Measurements from ENCODE around the gene HCFC2.
"Not testable (repeated sequence)": the region's sequence is repeated elsewhere in the genome, so short reads cannot be mapped to it uniquely, and the experiment has no call there.

Gene HCFC2

GRCh38 chr12:104064031-104064841, at the start of gene HCFC2:
HCFC2 (plus strand) TSS chr12:104064531; CDS start chr12:104064561, 30 bp downstream.
- Histone ChIP-seq H3K4me1 (ENCODE audit: insufficient read depth, low read length) (peaks cover 12% of the 10 kb centered on the region), H3K27me3 (ENCODE audit: insufficient read depth, low read length) (no peaks in the 10 kb centered on the region), H3K4me3 (ENCODE audit: low read length) (peak within 1 kb of the TSS; percentile 97), H3K9me3 (ENCODE audit: low read length) (no peaks in the 10 kb centered on the region), H3K36me3 (ENCODE audit: insufficient read depth, low read length) (peaks cover 11% of the 10 kb centered on the region), H2AFZ (ENCODE audit: low read depth, low read length) (peak within 1 kb of the TSS; percentile 99)

GRCh38 chr12:104021862-104022261, 42.5 kb upstream of the HCFC2 start:
- not testable (repeated sequence) for H3K9me3 ChIP-seq (ENCODE audit: low read length); H2AFZ ChIP-seq (ENCODE audit: low read depth, low read length); H3K36me3 ChIP-seq (ENCODE audit: insufficient read depth, low read length); H3K27me3 ChIP-seq (ENCODE audit: insufficient read depth, low read length); H3K4me1 ChIP-seq (ENCODE audit: insufficient read depth, low read length); H3K4me3 ChIP-seq (ENCODE audit: low read length)

GRCh38 chr12:104022786-104023185, 41.5 kb upstream of the HCFC2 start:
- Histone ChIP-seq H3K4me3 (ENCODE audit: low read length) (no peak overlapping the region), H2AFZ (ENCODE audit: low read depth, low read length) (no peak overlapping the region), H3K4me1 (ENCODE audit: insufficient read depth, low read length) (no peaks in the 10 kb centered on the region), H3K27me3 (ENCODE audit: insufficient read depth, low read length) (no peaks in the 10 kb centered on the region), H3K36me3 (ENCODE audit: insufficient read depth, low read length) (no peaks in the 10 kb centered on the region), H3K9me3 (ENCODE audit: low read length) (peaks cover 4% of the 10 kb centered on the region)

- Histone ChIP-seq H3K4me1 (ENCODE audit: insufficient read depth, low read length) (no peaks in the 10 kb centered on the region), H3K9me3 (ENCODE audit: low read length) (peaks cover 4% of the 10 kb centered on the region), H2AFZ (ENCODE audit: low read depth, low read length) (no peak overlapping the region), H3K27me3 (ENCODE audit: insufficient read depth, low read length) (no peaks in the 10 kb centered on the region), H3K4me3 (ENCODE audit: low read length) (no peak overlapping the region), H3K36me3 (ENCODE audit: insufficient read depth, low read length) (no peaks in the 10 kb centered on the region)
These were observed 40.6 kb upstream of the HCFC2 start for GRCh38 chr12:104023710-104024109.

GRCh38 chr12:104024348-104024747, 40.0 kb upstream of the HCFC2 start:
- no peak overlapping the region for H3K4me3 ChIP-seq (ENCODE audit: low read length)
- H2AFZ ChIP-seq (ENCODE audit: low read depth, low read length) = no peak overlapping the region
- no peaks in the 10 kb centered on the region for H3K27me3 ChIP-seq (ENCODE audit: insufficient read depth, low read length)
- no peaks in the 10 kb centered on the region for H3K4me1 ChIP-seq (ENCODE audit: insufficient read depth, low read length)
- H3K36me3 ChIP-seq (ENCODE audit: insufficient read depth, low read length) = no peaks in the 10 kb centered on the region
- H3K9me3 ChIP-seq (ENCODE audit: low read length) = peaks cover 4% of the 10 kb centered on the region

- no peaks in the 10 kb centered on the region for H3K27me3 ChIP-seq (ENCODE audit: insufficient read depth, low read length)
- H3K4me1 ChIP-seq (ENCODE audit: insufficient read depth, low read length) = no peaks in the 10 kb centered on the region
- H2AFZ ChIP-seq (ENCODE audit: low read depth, low read length) = no peak overlapping the region
- H3K4me3 ChIP-seq (ENCODE audit: low read length) = no peak overlapping the region
- no peaks in the 10 kb centered on the region for H3K36me3 ChIP-seq (ENCODE audit: insufficient read depth, low read length)
- H3K9me3 ChIP-seq (ENCODE audit: low read length) = peaks cover 4% of the 10 kb centered on the region
These were observed 38.6 kb upstream of the HCFC2 start for GRCh38 chr12:104025771-104026170.

GRCh38 chr12:104026841-104027599, 37.3 kb upstream of the HCFC2 start:
- H2AFZ ChIP-seq (ENCODE audit: low read depth, low read length) = no peak overlapping the region
- H3K36me3 ChIP-seq (ENCODE audit: insufficient read depth, low read length) = no peaks in the 10 kb centered on the region
- H3K27me3 ChIP-seq (ENCODE audit: insufficient read depth, low read length) = no peaks in the 10 kb centered on the region
- no peak overlapping the region for H3K4me3 ChIP-seq (ENCODE audit: low read length)
- no peaks in the 10 kb centered on the region for H3K4me1 ChIP-seq (ENCODE audit: insufficient read depth, low read length)
- H3K9me3 ChIP-seq (ENCODE audit: low read length) = peaks cover 4% of the 10 kb centered on the region

GRCh38 chr12:104030596-104030995, 33.7 kb upstream of the HCFC2 start:
- not testable (repeated sequence) for H3K4me1 ChIP-seq (ENCODE audit: insufficient read depth, low read length)

GRCh38 chr12:104036143-104036542, 28.2 kb upstream of the HCFC2 start:
- not testable (repeated sequence) for H2AFZ ChIP-seq (ENCODE audit: low read depth, low read length); H3K9me3 ChIP-seq (ENCODE audit: low read length); H3K36me3 ChIP-seq (ENCODE audit: insufficient read depth, low read length); H3K4me3 ChIP-seq (ENCODE audit: low read length); H3K4me1 ChIP-seq (ENCODE audit: insufficient read depth, low read length); H3K27me3 ChIP-seq (ENCODE audit: insufficient read depth, low read length)

More at GRCh38 chr12:104030596-104030995, 33.7 kb upstream of the HCFC2 start:
- H3K9me3 ChIP-seq (ENCODE audit: low read length); H3K27me3 ChIP-seq (ENCODE audit: insufficient read depth, low read length); H2AFZ ChIP-seq (ENCODE audit: low read depth, low read length); H3K4me3 ChIP-seq (ENCODE audit: low read length); H3K36me3 ChIP-seq (ENCODE audit: insufficient read depth, low read length): not testable (repeated sequence)

GRCh38 chr12:104039769-104040168, 24.6 kb upstream of the HCFC2 start:
- H3K4me3 ChIP-seq (ENCODE audit: low read length); H3K4me1 ChIP-seq (ENCODE audit: insufficient read depth, low read length); H3K36me3 ChIP-seq (ENCODE audit: insufficient read depth, low read length); H2AFZ ChIP-seq (ENCODE audit: low read depth, low read length); H3K9me3 ChIP-seq (ENCODE audit: low read length); H3K27me3 ChIP-seq (ENCODE audit: insufficient read depth, low read length): not testable (repeated sequence)

GRCh38 chr12:104042580-104042979, 21.8 kb upstream of the HCFC2 start:
- Histone ChIP-seq H3K36me3 (ENCODE audit: insufficient read depth, low read length) (no peaks in the 10 kb centered on the region), H3K9me3 (ENCODE audit: low read length) (peaks cover 2% of the 10 kb centered on the region), H3K4me3 (ENCODE audit: low read length) (no peak overlapping the region), H3K4me1 (ENCODE audit: insufficient read depth, low read length) (no peaks in the 10 kb centered on the region), H2AFZ (ENCODE audit: low read depth, low read length) (no peak overlapping the region), H3K27me3 (ENCODE audit: insufficient read depth, low read length) (no peaks in the 10 kb centered on the region)

GRCh38 chr12:104044158-104044557, 20.2 kb upstream of the HCFC2 start:
- H3K4me3 ChIP-seq (ENCODE audit: low read length) = no peak overlapping the region
- no peaks in the 10 kb centered on the region for H3K36me3 ChIP-seq (ENCODE audit: insufficient read depth, low read length)
- no peak overlapping the region for H2AFZ ChIP-seq (ENCODE audit: low read depth, low read length)
- H3K27me3 ChIP-seq (ENCODE audit: insufficient read depth, low read length) = peaks cover 7% of the 10 kb centered on the region
- H3K9me3 ChIP-seq (ENCODE audit: low read length) = peaks cover 2% of the 10 kb centered on the region
- H3K4me1 ChIP-seq (ENCODE audit: insufficient read depth, low read length) = no peaks in the 10 kb centered on the region

GRCh38 chr12:104046306-104046705, 18.0 kb upstream of the HCFC2 start:
- H2AFZ ChIP-seq (ENCODE audit: low read depth, low read length) = no peak overlapping the region
- H3K36me3 ChIP-seq (ENCODE audit: insufficient read depth, low read length) = no peaks in the 10 kb centered on the region
- peaks cover 2% of the 10 kb centered on the region for H3K9me3 ChIP-seq (ENCODE audit: low read length)
- H3K4me3 ChIP-seq (ENCODE audit: low read length) = no peak overlapping the region
- H3K4me1 ChIP-seq (ENCODE audit: insufficient read depth, low read length) = peaks cover 13% of the 10 kb centered on the region
- peaks cover 21% of the 10 kb centered on the region for H3K27me3 ChIP-seq (ENCODE audit: insufficient read depth, low read length)
